Hepatic stellate cell (primary cell): ENCODE measurements around the gene ITPR2.
"Not testable (repeated sequence)": the region's sequence is repeated elsewhere in the genome, so short reads cannot be mapped to it uniquely, and the experiment has no call there.

Source experiments
- DNase-seq: peaks from one replicate; pipeline ENCODE4 v3.0.0; 2011; ENCODE audit warnings: low spot score

The ITPR2 gene

GRCh38 chr12:26557326-26557725 is 275.7 kb downstream of the ITPR2 start:
- no peak for DNase-seq

GRCh38 chr12:26556916-26557315 is 276.1 kb downstream of the ITPR2 start:
- no peak for DNase-seq

GRCh38 chr12:26555139-26555538 is 277.9 kb downstream of the ITPR2 start:
- DNase-seq = no peak

GRCh38 chr12:26554332-26554731 is 278.7 kb downstream of the ITPR2 start:
- DNase-seq = no peak

GRCh38 chr12:26551385-26551784 is 281.6 kb downstream of the ITPR2 start:
- DNase-seq = no peak

GRCh38 chr12:26548227-26548626 is 284.8 kb downstream of the ITPR2 start:
- DNase-seq = no peak

GRCh38 chr12:26546535-26547314 is 286.3 kb downstream of the ITPR2 start:
- DNase-seq = no peak

- DNase-seq = no peak
These were observed 293.9 kb downstream of the ITPR2 start for GRCh38 chr12:26539131-26539530.

GRCh38 chr12:26537651-26538050 is 295.3 kb downstream of the ITPR2 start:
- DNase-seq = no peak

GRCh38 chr12:26537126-26537525 is 295.9 kb downstream of the ITPR2 start:
- DNase-seq = no peak

GRCh38 chr12:26535826-26536225 is 297.2 kb downstream of the ITPR2 start:
- no peak for DNase-seq

GRCh38 chr12:26534071-26534470 is 298.9 kb downstream of the ITPR2 start:
- DNase-seq = no peak

GRCh38 chr12:26533211-26533610 is 299.8 kb downstream of the ITPR2 start:
- no peak for DNase-seq

GRCh38 chr12:26530461-26530860 is 302.5 kb downstream of the ITPR2 start:
- no peak for DNase-seq

GRCh38 chr12:26528943-26529342 is 304.1 kb downstream of the ITPR2 start:
- DNase-seq = no peak

GRCh38 chr12:26527682-26528081 is 305.3 kb downstream of the ITPR2 start:
- no peak for DNase-seq

GRCh38 chr12:26524862-26525465 is 308.0 kb downstream of the ITPR2 start:
- DNase-seq = no peak

- peak; percentile 14 for DNase-seq
These were observed 309.3 kb downstream of the ITPR2 start for GRCh38 chr12:26523708-26524150.

- no peak for DNase-seq
These were observed 312.1 kb downstream of the ITPR2 start for GRCh38 chr12:26520869-26521268.

- DNase-seq = no peak
These were observed 312.9 kb downstream of the ITPR2 start for GRCh38 chr12:26520109-26520508.

- no peak for DNase-seq
These were observed 313.5 kb downstream of the ITPR2 start for GRCh38 chr12:26519462-26519861.

GRCh38 chr12:26517320-26517719 is 315.7 kb downstream of the ITPR2 start:
- not testable (repeated sequence) for DNase-seq

- no peak for DNase-seq
These were observed 318.6 kb downstream of the ITPR2 start for GRCh38 chr12:26514364-26514763.
